Vein endothelial cell (primary cell): ENCODE measurements around the gene SAMHD1. TPM values are rescaled to one million over a fixed set of nuclear protein-coding genes. Genes with fewer than 3 reads are reported as not detected.

Source experiments
- total RNA-seq: library from RNA; depleted of rRNA; stranded (reverse); fragments of >200 nt; gene quantifications from 2 replicates; pipeline ENCODE4 v1.2.3, GENCODE V29; 2012

The SAMHD1 gene
- 22.2 and 36.2 TPM in 2 replicates for total RNA-seq

GRCh38 chr20:36951198-36951978 lies at the start of gene SAMHD1:
Gene SAMHD1 (minus strand): TSS chr20:36951708. CDS start chr20:36951643, 65 bp downstream.

GRCh38 chr20:36875702-36876472 lies 75.6 kb downstream of the SAMHD1 start, which contains the start of gene TLDC2:
Gene TLDC2 (plus strand): TSS chr20:36876138. CDS start chr20:36876175, 37 bp downstream.

Other genes with a start within 250 kb of the SAMHD1 start
- gene NDRG3, start 205.6 kb downstream of the SAMHD1 start, total RNA-seq: 18.0 and 25.7 TPM in 2 replicates
- gene DSN1, start 177.9 kb downstream of the SAMHD1 start, total RNA-seq: 13.1 and 19.2 TPM in 2 replicates
- not detected in 2 replicates for gene TLDC2, start 75.6 kb downstream of the SAMHD1 start, total RNA-seq
- gene RBL1, start 144.3 kb upstream of the SAMHD1 start, total RNA-seq: 6.9 and 13.9 TPM in 2 replicates
- 240 and 285 TPM in 2 replicates for gene RPN2, start 227.6 kb upstream of the SAMHD1 start, total RNA-seq
- 0.98 and 2.1 TPM in 2 replicates for gene MROH8, start 227.8 kb upstream of the SAMHD1 start, total RNA-seq